Upper lobe of left lung (tissue), 4 donors: ENCODE data around the gene ITPR1.

Experiments used
- CTCF ChIP-seq, 6 experiments: fragments of 450-650 bp in 4 of 6; fragments of 200-600 bp in 2 of 6; sonication (generic) in 2 of 6; IDR thresholded peaks; one replicate each; pipeline ENCODE4 v1.5.1; 2016 to 2019; ENCODE audit warnings: antibody characterized with exemption in 6 of 6
- POLR2A ChIP-seq, 4 donors: fragments of 450-650 bp; IDR thresholded peaks; one replicate each; pipeline ENCODE4 v1.5.1; 2016 to 2017; ENCODE audit warnings: antibody characterized with exemption in 4 of 4, mild to moderate bottlenecking in 2 of 4

- TF ChIP-seq POLR2A (IDR thresholded peaks at IDR 0.05) (no peak), CTCF (IDR thresholded peaks at IDR 0.05) (no peak)
Observed at GRCh38 chr3:4839278-4839677, 346.1 kb downstream of the ITPR1 start.
